GM19238 (cell line): ENCODE measurements around the gene HSPB7.
"Not testable (repeated sequence)": the region's sequence is repeated elsewhere in the genome, so short reads cannot be mapped to it uniquely, and the experiment has no call there.

Experiments used
- DNase-seq: peaks from one replicate; pipeline ENCODE4 v3.0.0; 2011; ENCODE audit warnings: low spot score; ENCODE audit not compliant: insufficient read length

The HSPB7 gene

GRCh38 chr1:15981679-15982078, 36.2 kb downstream of the HSPB7 start:
- no peak for DNase-seq

GRCh38 chr1:15977947-15978346, 39.9 kb downstream of the HSPB7 start:
- not testable (repeated sequence) for DNase-seq

- peak; percentile 96 for DNase-seq
These were observed 41.8 kb downstream of the HSPB7 start, which contains the start of gene ZBTB17 for GRCh38 chr1:15975805-15976680. ZBTB17 (minus strand) TSS chr1:15976101; CDS start chr1:15948495, 27,606 bp downstream.

GRCh38 chr1:15975358-15975804, 42.5 kb downstream of the HSPB7 start:
- peak; percentile 67 for DNase-seq

- DNase-seq, result no peak
These were observed 43.0 kb downstream of the HSPB7 start for GRCh38 chr1:15974855-15975254.

- DNase-seq, result no peak
These were observed 44.1 kb downstream of the HSPB7 start for GRCh38 chr1:15973772-15974171.

- DNase-seq, result no peak
These were observed 45.4 kb downstream of the HSPB7 start for GRCh38 chr1:15972409-15972808.

- DNase-seq, result no peak
These were observed 46.9 kb downstream of the HSPB7 start for GRCh38 chr1:15970911-15971310.

GRCh38 chr1:15969321-15969880, 48.4 kb downstream of the HSPB7 start:
- DNase-seq, result no peak

- DNase-seq, result no peak
These were observed 49.7 kb downstream of the HSPB7 start for GRCh38 chr1:15968172-15968571.

GRCh38 chr1:15966956-15967344, 50.9 kb downstream of the HSPB7 start:
- DNase-seq, result no peak

- peak; percentile 79 for DNase-seq
These were observed 51.5 kb downstream of the HSPB7 start for GRCh38 chr1:15966081-15966955.

- no peak for DNase-seq
These were observed 52.5 kb downstream of the HSPB7 start for GRCh38 chr1:15965228-15965767.
